Measurements from ENCODE around the gene ASB1. TPM values are rescaled to one million over a fixed set of nuclear protein-coding genes. Genes with fewer than 3 reads are reported as not detected.

ASB1 gene
- total and polyA plus RNA-seq, 2 of the 13 experiments (the other 11 are each of a cell fraction or from before 2014, with no cell fraction given), result 48.6 to 49.2 TPM

DNA sequence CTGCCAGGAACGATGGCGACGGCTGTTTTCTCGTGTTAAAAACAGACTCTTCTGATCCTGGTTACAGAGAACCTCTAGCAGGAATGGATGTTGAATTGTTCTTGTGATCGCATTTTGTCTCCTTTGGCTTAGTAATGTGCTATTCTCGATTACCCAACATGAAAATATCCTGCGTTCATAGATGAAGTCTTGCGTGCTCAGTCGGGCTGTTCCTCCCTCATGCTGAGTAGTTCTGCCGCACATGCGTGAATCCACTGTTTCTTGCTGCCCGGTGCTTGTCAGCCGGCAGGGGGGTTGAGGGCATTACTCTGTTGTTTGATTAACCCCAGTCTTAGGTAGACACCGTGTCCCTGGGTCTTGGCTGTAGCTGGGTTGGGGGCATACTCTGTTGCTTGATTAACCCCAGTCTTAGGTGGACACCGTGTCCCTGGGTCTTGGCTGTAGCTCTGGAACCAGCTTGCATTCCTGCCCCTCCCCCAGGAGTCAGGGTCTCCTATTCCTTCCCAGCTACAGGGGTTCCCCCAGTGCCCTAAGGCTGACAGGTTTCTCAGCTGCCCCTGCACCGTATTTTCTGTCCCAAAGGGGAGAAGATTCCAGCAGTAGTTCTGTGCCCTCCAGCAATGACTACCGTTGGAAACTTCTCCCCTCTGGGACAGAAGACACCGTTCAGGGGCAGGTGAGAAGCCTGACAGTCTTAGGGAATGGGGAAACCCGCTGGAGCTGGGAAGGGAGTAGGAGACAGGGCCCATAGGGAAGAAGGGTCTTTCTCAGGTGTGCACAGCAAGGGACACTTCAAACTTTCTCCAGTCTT lies 22.1 kb upstream of the ASB1 start (continued):
- no peak for TF ChIP-seq RBFOX2 (IDR thresholded peaks at IDR 0.05; ENCODE audit: low read depth, low read length)
- TF ChIP-seq, protein P1, sequence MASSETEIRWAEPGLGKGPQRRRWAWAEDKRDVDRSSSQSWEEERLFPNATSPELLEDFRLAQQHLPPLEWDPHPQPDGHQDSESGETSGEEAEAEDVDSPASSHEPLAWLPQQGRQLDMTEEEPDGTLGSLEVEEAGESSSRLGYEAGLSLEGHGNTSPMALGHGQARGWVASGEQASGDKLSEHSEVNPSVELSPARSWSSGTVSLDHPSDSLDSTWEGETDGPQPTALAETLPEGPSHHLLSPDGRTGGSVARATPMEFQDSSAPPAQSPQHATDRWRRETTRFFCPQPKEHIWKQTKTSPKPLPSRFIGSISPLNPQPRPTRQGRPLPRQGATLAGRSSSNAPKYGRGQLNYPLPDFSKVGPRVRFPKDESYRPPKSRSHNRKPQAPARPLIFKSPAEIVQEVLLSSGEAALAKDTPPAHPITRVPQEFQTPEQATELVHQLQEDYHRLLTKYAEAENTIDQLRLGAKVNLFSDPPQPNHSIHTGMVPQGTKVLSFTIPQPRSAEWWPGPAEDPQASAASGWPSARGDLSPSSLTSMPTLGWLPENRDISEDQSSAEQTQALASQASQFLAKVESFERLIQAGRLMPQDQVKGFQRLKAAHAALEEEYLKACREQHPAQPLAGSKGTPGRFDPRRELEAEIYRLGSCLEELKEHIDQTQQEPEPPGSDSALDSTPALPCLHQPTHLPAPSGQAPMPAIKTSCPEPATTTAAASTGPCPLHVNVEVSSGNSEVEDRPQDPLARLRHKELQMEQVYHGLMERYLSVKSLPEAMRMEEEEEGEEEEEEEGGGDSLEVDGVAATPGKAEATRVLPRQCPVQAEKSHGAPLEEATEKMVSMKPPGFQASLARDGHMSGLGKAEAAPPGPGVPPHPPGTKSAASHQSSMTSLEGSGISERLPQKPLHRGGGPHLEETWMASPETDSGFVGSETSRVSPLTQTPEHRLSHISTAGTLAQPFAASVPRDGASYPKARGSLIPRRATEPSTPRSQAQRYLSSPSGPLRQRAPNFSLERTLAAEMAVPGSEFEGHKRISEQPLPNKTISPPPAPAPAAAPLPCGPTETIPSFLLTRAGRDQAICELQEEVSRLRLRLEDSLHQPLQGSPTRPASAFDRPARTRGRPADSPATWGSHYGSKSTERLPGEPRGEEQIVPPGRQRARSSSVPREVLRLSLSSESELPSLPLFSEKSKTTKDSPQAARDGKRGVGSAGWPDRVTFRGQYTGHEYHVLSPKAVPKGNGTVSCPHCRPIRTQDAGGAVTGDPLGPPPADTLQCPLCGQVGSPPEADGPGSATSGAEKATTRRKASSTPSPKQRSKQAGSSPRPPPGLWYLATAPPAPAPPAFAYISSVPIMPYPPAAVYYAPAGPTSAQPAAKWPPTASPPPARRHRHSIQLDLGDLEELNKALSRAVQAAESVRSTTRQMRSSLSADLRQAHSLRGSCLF (CRISPR knock-in tag; IDR thresholded peaks at IDR 0.05; ENCODE audit: borderline replicate concordance), result no peak
- no peak for TF ChIP-seq ZNF282 (IDR thresholded peaks at IDR 0.05; ENCODE audit: partially characterized antibody)
- no peak for TF ChIP-seq HNRNPH1 (optimal IDR thresholded peaks at IDR 0.05; ENCODE audit: low read depth, low read length)
- no peak for TF ChIP-seq ZNF589 (CRISPR knock-in tag; conservative IDR thresholded peaks at IDR 0.05)
- TF ChIP-seq ZFP36L1 (CRISPR knock-in tag; IDR thresholded peaks at IDR 0.05), result no peak
- TF ChIP-seq, protein P2, sequence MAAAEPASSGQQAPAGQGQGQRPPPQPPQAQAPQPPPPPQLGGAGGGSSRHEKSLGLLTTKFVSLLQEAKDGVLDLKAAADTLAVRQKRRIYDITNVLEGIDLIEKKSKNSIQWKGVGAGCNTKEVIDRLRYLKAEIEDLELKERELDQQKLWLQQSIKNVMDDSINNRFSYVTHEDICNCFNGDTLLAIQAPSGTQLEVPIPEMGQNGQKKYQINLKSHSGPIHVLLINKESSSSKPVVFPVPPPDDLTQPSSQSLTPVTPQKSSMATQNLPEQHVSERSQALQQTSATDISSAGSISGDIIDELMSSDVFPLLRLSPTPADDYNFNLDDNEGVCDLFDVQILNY (CRISPR knock-in tag; conservative IDR thresholded peaks at IDR 0.05), result no peak
- TF ChIP-seq, protein P3, sequence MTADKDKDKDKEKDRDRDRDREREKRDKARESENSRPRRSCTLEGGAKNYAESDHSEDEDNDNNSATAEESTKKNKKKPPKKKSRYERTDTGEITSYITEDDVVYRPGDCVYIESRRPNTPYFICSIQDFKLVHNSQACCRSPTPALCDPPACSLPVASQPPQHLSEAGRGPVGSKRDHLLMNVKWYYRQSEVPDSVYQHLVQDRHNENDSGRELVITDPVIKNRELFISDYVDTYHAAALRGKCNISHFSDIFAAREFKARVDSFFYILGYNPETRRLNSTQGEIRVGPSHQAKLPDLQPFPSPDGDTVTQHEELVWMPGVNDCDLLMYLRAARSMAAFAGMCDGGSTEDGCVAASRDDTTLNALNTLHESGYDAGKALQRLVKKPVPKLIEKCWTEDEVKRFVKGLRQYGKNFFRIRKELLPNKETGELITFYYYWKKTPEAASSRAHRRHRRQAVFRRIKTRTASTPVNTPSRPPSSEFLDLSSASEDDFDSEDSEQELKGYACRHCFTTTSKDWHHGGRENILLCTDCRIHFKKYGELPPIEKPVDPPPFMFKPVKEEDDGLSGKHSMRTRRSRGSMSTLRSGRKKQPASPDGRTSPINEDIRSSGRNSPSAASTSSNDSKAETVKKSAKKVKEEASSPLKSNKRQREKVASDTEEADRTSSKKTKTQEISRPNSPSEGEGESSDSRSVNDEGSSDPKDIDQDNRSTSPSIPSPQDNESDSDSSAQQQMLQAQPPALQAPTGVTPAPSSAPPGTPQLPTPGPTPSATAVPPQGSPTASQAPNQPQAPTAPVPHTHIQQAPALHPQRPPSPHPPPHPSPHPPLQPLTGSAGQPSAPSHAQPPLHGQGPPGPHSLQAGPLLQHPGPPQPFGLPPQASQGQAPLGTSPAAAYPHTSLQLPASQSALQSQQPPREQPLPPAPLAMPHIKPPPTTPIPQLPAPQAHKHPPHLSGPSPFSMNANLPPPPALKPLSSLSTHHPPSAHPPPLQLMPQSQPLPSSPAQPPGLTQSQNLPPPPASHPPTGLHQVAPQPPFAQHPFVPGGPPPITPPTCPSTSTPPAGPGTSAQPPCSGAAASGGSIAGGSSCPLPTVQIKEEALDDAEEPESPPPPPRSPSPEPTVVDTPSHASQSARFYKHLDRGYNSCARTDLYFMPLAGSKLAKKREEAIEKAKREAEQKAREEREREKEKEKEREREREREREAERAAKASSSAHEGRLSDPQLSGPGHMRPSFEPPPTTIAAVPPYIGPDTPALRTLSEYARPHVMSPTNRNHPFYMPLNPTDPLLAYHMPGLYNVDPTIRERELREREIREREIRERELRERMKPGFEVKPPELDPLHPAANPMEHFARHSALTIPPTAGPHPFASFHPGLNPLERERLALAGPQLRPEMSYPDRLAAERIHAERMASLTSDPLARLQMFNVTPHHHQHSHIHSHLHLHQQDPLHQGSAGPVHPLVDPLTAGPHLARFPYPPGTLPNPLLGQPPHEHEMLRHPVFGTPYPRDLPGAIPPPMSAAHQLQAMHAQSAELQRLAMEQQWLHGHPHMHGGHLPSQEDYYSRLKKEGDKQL (CRISPR knock-in tag; IDR thresholded peaks at IDR 0.05; ENCODE audit: low read depth), result no peak
- no peak for TF ChIP-seq ZNF543 (CRISPR knock-in tag; IDR thresholded peaks at IDR 0.05)
- TF ChIP-seq, protein P4, sequence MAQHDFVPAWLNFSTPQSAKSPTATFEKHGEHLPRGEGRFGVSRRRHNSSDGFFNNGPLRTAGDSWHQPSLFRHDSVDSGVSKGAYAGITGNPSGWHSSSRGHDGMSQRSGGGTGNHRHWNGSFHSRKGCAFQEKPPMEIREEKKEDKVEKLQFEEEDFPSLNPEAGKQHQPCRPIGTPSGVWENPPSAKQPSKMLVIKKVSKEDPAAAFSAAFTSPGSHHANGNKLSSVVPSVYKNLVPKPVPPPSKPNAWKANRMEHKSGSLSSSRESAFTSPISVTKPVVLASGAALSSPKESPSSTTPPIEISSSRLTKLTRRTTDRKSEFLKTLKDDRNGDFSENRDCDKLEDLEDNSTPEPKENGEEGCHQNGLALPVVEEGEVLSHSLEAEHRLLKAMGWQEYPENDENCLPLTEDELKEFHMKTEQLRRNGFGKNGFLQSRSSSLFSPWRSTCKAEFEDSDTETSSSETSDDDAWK (CRISPR knock-in tag; IDR thresholded peaks at IDR 0.05), result no peak
- TF ChIP-seq, protein P5, sequence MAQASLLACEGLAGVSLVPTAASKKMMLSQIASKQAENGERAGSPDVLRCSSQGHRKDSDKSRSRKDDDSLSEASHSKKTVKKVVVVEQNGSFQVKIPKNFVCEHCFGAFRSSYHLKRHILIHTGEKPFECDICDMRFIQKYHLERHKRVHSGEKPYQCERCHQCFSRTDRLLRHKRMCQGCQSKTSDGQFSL (CRISPR knock-in tag; IDR thresholded peaks at IDR 0.05), result no peak
- no peak for TF ChIP-seq NONO (IDR thresholded peaks at IDR 0.05)
- TF ChIP-seq NONO (CRISPR knock-in tag; conservative IDR thresholded peaks at IDR 0.05), result peak; percentile 36; the same call in 1 of the 2 replicates
- TF ChIP-seq ZNF83 (CRISPR knock-in tag; IDR thresholded peaks at IDR 0.05; ENCODE audit: borderline replicate concordance), result peak; percentile 35; the same call in 1 of the 2 replicates
- no peak for TF ChIP-seq ZNF264 (CRISPR knock-in tag; IDR thresholded peaks at IDR 0.05)
- peak; percentile 61; the same call in 1 of the 2 replicates for TF ChIP-seq FOXC1 (CRISPR knock-in tag; IDR thresholded peaks at IDR 0.05; ENCODE audit: borderline replicate concordance)

All from HepG2 (cell line).